Left colon (tissue), 2 donors: ENCODE results near the gene CLCNKA. TPM values are rescaled to one million over a fixed set of nuclear protein-coding genes. Genes with fewer than 3 reads are reported as not detected.
"Not testable (repeated sequence)": the region's sequence is repeated elsewhere in the genome, so short reads cannot be mapped to it uniquely, and the experiment has no call there.

Experiments used
- ATAC-seq: fragments of 200-7000 bp; cut with Tn5 transposase; one replicate; pipeline ENCODE4 v1.9.1; 2020; ENCODE audit warnings: mild to moderate bottlenecking, moderate library complexity
- DNase-seq, 2 donors: peaks; one replicate each; pipeline ENCODE4 v3.0.0-alpha.2; 2020
- intact Hi-C, 2 donors: fragments of 100-400 bp; cut with DNase I in 1 of 2; cut with micrococcal nuclease in 1 of 2; formaldehyde crosslinking; loops; one replicate each; pipeline versions ENCODE4 v1.11.2 to v1.14.0; 2022; cut with DNase I, micrococcal nuclease
- total RNA-seq, 2 donors: library from RNA; stranded (reverse); fragmentation: NEBNext Ultra II Directional; extraction: Animal tissue kit (Norgen Biotek cat#: 25700); gene quantifications; one replicate each; pipeline ENCODE4 v1.2.1, GENCODE V29; 2021
- donor health status: DM: no; HTN: no; CAD: no.
- donor health status: DM: yes; HTN: yes; CAD: no.

CLCNKA gene
- total RNA-seq, 2 donors from 2014 or later = 0.73 to 1.7 TPM

DNA sequence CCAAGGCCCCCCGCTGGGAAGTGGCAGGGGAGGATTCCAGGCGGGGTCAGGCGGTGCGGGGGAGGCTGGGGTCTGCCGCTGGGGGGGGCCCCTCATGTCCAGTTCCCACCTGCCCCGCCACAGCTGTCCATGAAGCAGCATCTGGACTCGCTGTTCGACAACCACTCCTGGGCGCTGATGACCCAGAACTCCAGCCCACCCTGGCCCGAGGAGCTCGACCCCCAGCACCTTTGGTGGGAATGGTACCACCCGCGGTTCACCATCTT is 7.1 kb downstream of the CLCNKA start:
- ATAC-seq, intact Hi-C loops, DNase-seq: not testable (repeated sequence)

GRCh38 chr1:16029288-16029687 is 7.5 kb downstream of the CLCNKA start:
- ATAC-seq (no peak), DNase-seq (no peak)
- intact Hi-C loops = no loop called here

DNA sequence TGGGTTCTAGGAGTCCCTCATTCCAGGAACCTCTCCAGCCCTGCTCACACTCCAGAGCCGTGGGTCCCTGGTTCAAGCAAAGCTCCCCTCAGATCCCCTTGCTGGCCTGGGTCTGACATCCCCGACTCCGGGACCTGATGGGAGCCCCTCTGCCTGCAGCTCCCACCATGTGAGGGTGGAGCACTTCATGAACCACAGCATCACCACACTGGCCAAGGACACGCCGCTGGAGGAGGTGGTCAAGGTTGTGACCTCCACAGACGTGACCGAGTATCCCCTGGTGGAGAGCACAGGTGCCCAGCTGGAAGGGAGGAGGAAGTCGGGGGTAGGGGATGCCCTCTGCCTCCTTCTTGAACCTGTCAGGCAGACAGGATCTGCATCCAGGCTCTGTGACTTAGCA is 9.7 kb downstream of the CLCNKA start:
- intact Hi-C loops = no loop called here
- ATAC-seq = no peak

GRCh38 chr1:16032388-16033102 is 10.7 kb downstream of the CLCNKA start:
- ATAC-seq (peak; percentile 97), DNase-seq (peak; percentile 78 to 81)
- intact Hi-C loops = no loop called here

More for the DNA sequence above, 9.7 kb downstream of the CLCNKA start:
- DNase-seq = no peak

- DNase-seq, ATAC-seq, intact Hi-C loops: not testable (repeated sequence)
These were observed 11.3 kb downstream of the CLCNKA start for GRCh38 chr1:16033103-16033632.

DNA sequence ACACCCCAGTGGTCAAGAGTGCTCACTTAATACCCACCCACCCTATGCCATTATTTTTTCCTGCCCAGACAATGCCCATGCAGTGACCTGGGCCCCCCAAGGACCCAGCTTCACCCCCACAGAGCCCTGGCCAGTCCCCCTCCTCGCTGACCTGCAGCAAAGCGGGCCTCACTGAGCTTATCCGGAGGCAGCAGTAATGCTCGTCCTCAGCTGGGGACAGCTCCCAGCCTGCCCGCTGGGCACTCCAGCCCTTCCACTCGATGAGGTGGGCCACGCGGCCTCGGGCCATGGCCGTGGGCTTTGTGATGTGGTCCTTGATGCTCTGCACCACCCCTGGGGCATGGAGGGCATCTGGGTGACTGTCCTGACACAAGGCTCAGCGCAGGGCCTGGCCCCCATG is 14.6 kb downstream of the CLCNKA start:
- ATAC-seq, intact Hi-C loops, DNase-seq: not testable (repeated sequence)

- DNase-seq = no peak
- intact Hi-C loops = no loop called here
- ATAC-seq = peak; percentile 23
These were observed 16.7 kb downstream of the CLCNKA start for GRCh38 chr1:16038620-16038912.

GRCh38 chr1:16039871-16040270 is 18.0 kb downstream of the CLCNKA start:
- ATAC-seq, DNase-seq, intact Hi-C loops: not testable (repeated sequence)

GRCh38 chr1:16041200-16041599 is 19.4 kb downstream of the CLCNKA start:
- no peak for ATAC-seq
- DNase-seq = no peak
- intact Hi-C loops = no loop called here

GRCh38 chr1:16042096-16042495 is 20.3 kb downstream of the CLCNKA start:
- DNase-seq (no peak), ATAC-seq (no peak)
- intact Hi-C loops = no loop called here

- intact Hi-C loops = not testable (repeated sequence)
These were observed 20.8 kb downstream of the CLCNKA start for GRCh38 chr1:16042654-16043053.

DNA sequence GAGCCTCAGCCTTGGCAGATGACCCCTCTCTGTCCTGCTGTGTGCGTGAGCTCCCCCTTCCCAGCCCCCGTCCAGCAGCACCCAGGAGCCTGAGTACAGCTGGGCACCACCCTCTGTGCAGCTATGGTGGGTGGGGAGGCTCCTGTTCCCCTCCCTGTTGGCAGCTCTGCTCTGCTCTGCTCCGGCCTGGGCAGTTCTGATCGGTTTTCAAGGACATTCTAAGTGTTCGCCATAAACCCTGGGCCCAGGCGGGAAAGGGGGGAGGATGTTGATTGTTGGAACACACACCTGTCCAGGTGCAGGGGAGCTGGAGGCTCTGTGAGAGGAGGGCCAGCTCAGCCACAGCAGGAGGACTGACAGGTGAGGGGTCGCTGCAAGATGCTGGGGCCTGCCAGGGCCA is 21.7 kb downstream of the CLCNKA start, which contains the start of gene CLCNKB:
Gene CLCNKB, plus strand, starts transcription at position 262 of the 400 bp plus-strand sequence. CDS start 711 bp downstream, outside the sequence.
- peak; percentile 86 for ATAC-seq
- peak; percentile 42 to 43 for DNase-seq
- intact Hi-C loops = no loop called here

More at GRCh38 chr1:16042654-16043053, 20.8 kb downstream of the CLCNKA start:
- not testable (repeated sequence) for DNase-seq, ATAC-seq

DNA sequence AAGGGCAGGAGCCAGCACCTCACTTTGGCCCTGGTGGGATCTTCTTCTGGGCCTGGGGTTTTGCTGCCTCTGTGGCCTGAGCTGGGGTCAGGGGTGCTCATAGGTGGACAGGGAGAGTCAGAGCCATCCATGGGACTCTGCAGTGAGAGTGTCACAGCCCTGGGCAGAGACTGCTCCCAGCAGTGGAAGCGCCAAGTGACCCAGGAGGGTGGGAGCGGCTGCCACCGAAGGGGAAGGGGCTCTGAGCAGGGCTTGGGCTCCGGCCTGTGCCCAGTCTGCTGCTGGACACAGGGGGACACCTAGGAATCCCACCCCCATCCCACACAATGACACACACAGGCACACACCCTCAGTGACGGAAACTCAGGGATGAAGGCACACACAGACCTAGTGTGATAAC is 22.1 kb downstream of the CLCNKA start:
- DNase-seq (no peak), ATAC-seq (no peak)
- intact Hi-C loops = no loop called here

DNA sequence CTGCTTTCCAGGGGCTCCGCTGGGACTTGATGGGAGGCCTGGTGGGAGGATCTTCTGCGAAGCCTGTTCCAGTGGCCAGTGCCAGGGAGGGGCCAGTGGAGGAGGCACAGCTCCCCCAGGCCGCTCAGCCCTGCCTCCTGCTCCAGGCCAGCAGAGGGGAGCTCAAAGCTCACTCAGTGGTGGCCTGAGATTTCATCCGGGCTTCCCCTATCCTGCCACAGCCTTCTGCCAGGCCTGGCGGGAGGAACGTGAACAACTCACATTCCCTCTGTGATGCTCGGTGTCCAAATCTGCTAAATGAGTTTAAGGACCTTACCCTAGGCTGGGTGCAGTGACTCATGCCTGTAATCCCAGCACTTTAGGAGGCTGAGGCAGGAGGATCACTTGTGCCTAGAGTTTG is 25.0 kb downstream of the CLCNKA start:
- intact Hi-C loops = no loop called here
- ATAC-seq (no peak), DNase-seq (no peak)

GRCh38 chr1:16047791-16048475 is 26.1 kb downstream of the CLCNKA start:
- no peak for DNase-seq
- intact Hi-C loops = no loop called here
- ATAC-seq = no peak

DNA sequence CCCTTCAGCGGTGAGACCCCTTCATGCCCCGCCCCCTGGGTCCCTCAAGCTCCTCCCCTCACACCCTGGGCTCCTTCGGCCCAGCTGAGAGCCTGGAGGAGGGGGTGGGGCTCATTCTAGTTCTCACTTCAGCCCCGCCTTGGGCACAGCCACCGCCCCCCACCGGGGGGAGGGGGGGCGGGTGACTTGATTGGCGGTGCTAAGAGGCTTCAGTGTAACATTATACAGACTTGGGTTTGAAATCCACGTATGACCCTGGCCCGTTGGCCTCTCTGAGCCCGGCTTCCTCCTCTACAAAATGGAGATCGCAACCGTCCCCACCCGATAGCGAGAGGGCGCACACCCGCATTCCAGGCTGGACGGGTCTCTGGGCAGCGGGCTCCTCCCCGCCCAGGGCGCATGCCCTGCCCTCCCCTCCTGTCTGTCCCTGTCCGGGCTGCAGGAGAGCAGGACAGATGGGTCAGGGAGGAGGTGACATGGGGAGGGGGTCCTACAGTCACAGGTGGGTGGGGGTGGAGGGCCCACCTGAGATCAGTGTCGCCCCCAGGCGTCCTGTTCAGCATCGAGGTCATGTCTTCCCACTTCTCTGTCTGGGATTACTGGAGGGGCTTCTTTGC is 26.8 kb downstream of the CLCNKA start:
- DNase-seq (peak; percentile 50 to 60), ATAC-seq (peak; percentile 64)
- intact Hi-C loops = no loop called here

GRCh38 chr1:16050328-16050727 is 28.5 kb downstream of the CLCNKA start:
- ATAC-seq (no peak), DNase-seq (no peak)
- intact Hi-C loops = loop anchor here in 1 of 2 donors (10.0 kb wide), 1 partner anchor 246 kb away; the partner anchor contains the start of gene UQCRHL

DNA sequence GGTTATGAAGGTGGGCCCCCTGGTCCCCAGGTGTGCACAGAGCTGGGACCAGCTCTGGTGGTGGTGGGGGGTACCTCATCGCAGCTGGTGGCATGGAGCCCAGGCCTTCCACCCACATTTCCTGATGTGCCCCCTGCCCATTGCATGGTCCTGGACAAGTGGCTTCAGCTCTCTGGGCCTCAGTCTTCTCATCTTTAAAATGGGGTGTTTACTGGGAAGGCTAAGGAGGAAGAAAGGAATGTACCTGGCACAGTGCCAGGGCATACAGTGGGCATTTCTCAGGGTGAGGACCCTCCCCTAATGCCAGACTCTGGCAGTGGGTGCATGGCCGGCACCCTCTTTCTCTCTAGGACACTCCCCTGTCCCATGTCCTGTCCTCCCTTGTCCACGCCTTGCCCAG is 29.2 kb downstream of the CLCNKA start:
- intact Hi-C loops = loop anchor here in 1 of 2 donors (10.0 kb wide), 1 partner anchor 246 kb away; the partner anchor contains the start of gene UQCRHL
- DNase-seq (no peak), ATAC-seq (no peak)

DNA sequence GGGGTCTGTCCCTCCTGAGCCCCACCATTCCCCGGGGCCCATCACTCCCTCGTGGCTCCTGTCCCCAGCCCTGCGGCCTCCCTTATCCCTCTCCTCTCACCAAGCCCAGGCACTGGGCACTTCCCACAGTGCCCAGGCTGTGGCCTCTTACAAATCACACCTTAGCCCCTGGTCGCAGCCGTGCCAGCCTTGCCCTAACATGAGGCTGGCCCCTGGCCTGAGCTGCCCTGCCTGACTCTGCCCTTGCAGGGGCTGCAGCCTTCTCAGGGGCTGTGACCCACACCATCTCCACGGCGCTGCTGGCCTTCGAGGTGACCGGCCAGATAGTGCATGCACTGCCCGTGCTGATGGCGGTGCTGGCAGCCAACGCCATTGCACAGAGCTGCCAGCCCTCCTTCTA is 30.1 kb downstream of the CLCNKA start:
- DNase-seq, ATAC-seq: not testable (repeated sequence)
- intact Hi-C loops = loop anchor here in 1 of 2 donors (10.0 kb wide), 1 partner anchor 247 kb away; the partner anchor contains the start of gene UQCRHL
